ENCODE results near the gene GAS1. TPM values are rescaled to one million over a fixed set of nuclear protein-coding genes. Genes with fewer than 3 reads are reported as not detected.
A peak's percentile ranks its signal among the peaks of the same experiment; 100 is the strongest.

GAS1 gene
- total RNA-seq, 4 donors from 2014 or later = 22.8 to 50.6 (median 40.1) TPM

GRCh38 chr9:86965636-86966395 is 18.5 kb upstream of the GAS1 start:
- Histone ChIP-seq H3K36me3 (no peaks in the 10 kb centered on the region), H3K9me3 (no peaks in the 10 kb centered on the region), H3K4me3 (no peak overlapping the region), H3K27ac (peak overlapping the region; percentile 51), H3K27me3 (no peaks in the 10 kb centered on the region), H3K4me1 (peaks cover 37% of the 10 kb centered on the region)
- TF ChIP-seq POLR2A (IDR thresholded peaks at IDR 0.05) (no peak), EP300 (IDR thresholded peaks at IDR 0.05) (no peak), POLR2AphosphoS5 (IDR thresholded peaks at IDR 0.05) (no peak), CTCF (IDR thresholded peaks at IDR 0.05) (no peak)
- DNase-seq (ENCODE audit: low spot score in 2 of 2) = no peak
- 49% methylated on average over 5 of the region's 5 CpGs for WGBS

GRCh38 chr9:86962692-86963091 is 15.4 kb upstream of the GAS1 start:
- H3K9me3 ChIP-seq = no peaks in the 10 kb centered on the region
- H3K4me1 ChIP-seq = peaks cover 40% of the 10 kb centered on the region
- DNase-seq (ENCODE audit: low spot score in 2 of 2) = no peak
- H3K4me3 ChIP-seq = no peak overlapping the region
- WGBS = 82% methylated on average over 9 of the region's 9 CpGs
- no peak overlapping the region for H3K27ac ChIP-seq
- TF ChIP-seq POLR2A (IDR thresholded peaks at IDR 0.05) (no peak), CTCF (IDR thresholded peaks at IDR 0.05) (no peak), EP300 (IDR thresholded peaks at IDR 0.05) (no peak), POLR2AphosphoS5 (IDR thresholded peaks at IDR 0.05) (no peak)
- no peaks in the 10 kb centered on the region for H3K27me3 ChIP-seq
- no peaks in the 10 kb centered on the region for H3K36me3 ChIP-seq

GRCh38 chr9:86960938-86961337 is 13.6 kb upstream of the GAS1 start:
- Histone ChIP-seq H3K9me3 (no peaks in the 10 kb centered on the region), H3K4me1 (peaks cover 27% of the 10 kb centered on the region), H3K4me3 (no peak overlapping the region), H3K27me3 (no peaks in the 10 kb centered on the region), H3K27ac (no peak overlapping the region), H3K36me3 (no peaks in the 10 kb centered on the region)
- WGBS = 88% methylated on average over 6 of the region's 6 CpGs
- TF ChIP-seq POLR2A (IDR thresholded peaks at IDR 0.05) (no peak), EP300 (IDR thresholded peaks at IDR 0.05) (no peak), CTCF (IDR thresholded peaks at IDR 0.05) (no peak), POLR2AphosphoS5 (IDR thresholded peaks at IDR 0.05) (no peak)
- no peak for DNase-seq (ENCODE audit: low spot score in 2 of 2)

- no peak for DNase-seq (ENCODE audit: low spot score in 2 of 2)
- 52% methylated on average over 1 of the region's 1 CpG for WGBS
These were observed 10.9 kb upstream of the GAS1 start for GRCh38 chr9:86958203-86958602.

More at GRCh38 chr9:86958203-86958602, 10.9 kb upstream of the GAS1 start:
- Histone ChIP-seq H3K27ac (no peak overlapping the region), H3K4me3 (no peak overlapping the region), H3K27me3 (no peaks in the 10 kb centered on the region), H3K4me1 (peaks cover 21% of the 10 kb centered on the region), H3K9me3 (no peaks in the 10 kb centered on the region), H3K36me3 (no peaks in the 10 kb centered on the region)
- no peak for TF ChIP-seq EP300 (IDR thresholded peaks at IDR 0.05)
- TF ChIP-seq POLR2A (IDR thresholded peaks at IDR 0.05) = no peak
- TF ChIP-seq CTCF (IDR thresholded peaks at IDR 0.05) = no peak
- TF ChIP-seq POLR2AphosphoS5 (IDR thresholded peaks at IDR 0.05) = no peak

Data from suprapubic skin (tissue), 4 donors.